Eye (tissue), 1 donor: Measurements from ENCODE around the gene ME3.
A peak's percentile ranks its signal among the peaks of the same experiment; 100 is the strongest.
"Not testable (repeated sequence)": the region's sequence is repeated elsewhere in the genome, so short reads cannot be mapped to it uniquely, and the experiment has no call there.

Experiments
- DNase-seq: peaks from one replicate; pipeline ENCODE4 v3.0.0-alpha.2; 2015

Gene ME3

GRCh38 chr11:86660736-86661135 is 11.7 kb downstream of the ME3 start:
- DNase-seq = no peak

GRCh38 chr11:86660088-86660487 is 12.3 kb downstream of the ME3 start:
- no peak for DNase-seq

GRCh38 chr11:86658534-86658933 is 13.9 kb downstream of the ME3 start:
- DNase-seq = no peak

- DNase-seq = not testable (repeated sequence)
These were observed 27.2 kb downstream of the ME3 start for GRCh38 chr11:86645212-86645611.

- no peak for DNase-seq
These were observed 28.1 kb downstream of the ME3 start for GRCh38 chr11:86644291-86644690.

GRCh38 chr11:86641537-86642261 is 30.7 kb downstream of the ME3 start:
- no peak for DNase-seq

- DNase-seq = no peak
These were observed 33.3 kb downstream of the ME3 start for GRCh38 chr11:86639137-86639536.

GRCh38 chr11:86638673-86639072 is 33.7 kb downstream of the ME3 start:
- no peak for DNase-seq

GRCh38 chr11:86637988-86638387 is 34.4 kb downstream of the ME3 start:
- DNase-seq = no peak

- no peak for DNase-seq
These were observed 36.1 kb downstream of the ME3 start for GRCh38 chr11:86636275-86636674.

- peak; percentile 37 for DNase-seq
These were observed 39.7 kb downstream of the ME3 start for GRCh38 chr11:86632499-86633269.

- DNase-seq = no peak
These were observed 42.0 kb downstream of the ME3 start for GRCh38 chr11:86630229-86630981.

GRCh38 chr11:86629045-86629706 is 43.2 kb downstream of the ME3 start:
- DNase-seq = peak; percentile 28

- peak; percentile 34 for DNase-seq
These were observed 44.5 kb downstream of the ME3 start for GRCh38 chr11:86627776-86628455.

- DNase-seq = no peak
These were observed 46.4 kb downstream of the ME3 start for GRCh38 chr11:86625981-86626380.

GRCh38 chr11:86625544-86625943 is 46.9 kb downstream of the ME3 start:
- no peak for DNase-seq

- no peak for DNase-seq
These were observed 48.0 kb downstream of the ME3 start for GRCh38 chr11:86624366-86624765.

GRCh38 chr11:86623736-86624135 is 48.7 kb downstream of the ME3 start:
- no peak for DNase-seq

- DNase-seq = no peak
These were observed 49.3 kb downstream of the ME3 start for GRCh38 chr11:86623041-86623621.

GRCh38 chr11:86621854-86622253 is 50.6 kb downstream of the ME3 start:
- no peak for DNase-seq

GRCh38 chr11:86620891-86621521 is 51.4 kb downstream of the ME3 start:
- peak; percentile 54 for DNase-seq

- not testable (repeated sequence) for DNase-seq
These were observed 53.0 kb downstream of the ME3 start for GRCh38 chr11:86619428-86619827.
